ENCODE measurements around the gene CIBAR2. TPM values are rescaled to one million over a fixed set of nuclear protein-coding genes. Genes with fewer than 3 reads are reported as not detected.

CIBAR2 gene
- total RNA-seq, 4 donors from 2014 or later, result 0.79 TPM; not detected in 3

- H3K27ac ChIP-seq, result peak overlapping the region in 3 of 4 donors; percentile 86 to 91 (median 89)
- H3K4me1 ChIP-seq, result peaks cover 19 to 61% (median 41%) of the 10 kb centered on the region in 4 donors
- intact Hi-C loops (cut with DNase I; ENCODE audit: low total_unique reads), result no loop called here
- H3K9me3 ChIP-seq, result no peaks in the 10 kb centered on the region
- no peak overlapping the region for H3K4me3 ChIP-seq
- in situ Hi-C loops (cut with MboI; ENCODE audit: low pct_ligation_motif_present in 1 of 4, low pct_unique_long_range_greater_than_20kb in 1 of 4, low sequenced_read_pairs in 3 of 4), result no loop called here
- 85 to 88% methylated on average over 3 to 15 of the region's 15 CpGs for WGBS, 2 donors (ENCODE audit: low coverage in 1 of 2)
- peak; percentile 49 for DNase-seq
- no peaks in the 10 kb centered on the region for H3K27me3 ChIP-seq
- TF ChIP-seq CTCF (IDR thresholded peaks at IDR 0.05) (no peak), EP300 (IDR thresholded peaks at IDR 0.05; ENCODE audit: low read depth) (no peak), POLR2AphosphoS5 (IDR thresholded peaks at IDR 0.05) (no peak), POLR2A (IDR thresholded peaks at IDR 0.05) (no peak)
- H3K36me3 ChIP-seq, result no peaks in the 10 kb centered on the region
Measured at GRCh38 chr16:85049706-85050305, 62.5 kb downstream of the CIBAR2 start.

DNA sequence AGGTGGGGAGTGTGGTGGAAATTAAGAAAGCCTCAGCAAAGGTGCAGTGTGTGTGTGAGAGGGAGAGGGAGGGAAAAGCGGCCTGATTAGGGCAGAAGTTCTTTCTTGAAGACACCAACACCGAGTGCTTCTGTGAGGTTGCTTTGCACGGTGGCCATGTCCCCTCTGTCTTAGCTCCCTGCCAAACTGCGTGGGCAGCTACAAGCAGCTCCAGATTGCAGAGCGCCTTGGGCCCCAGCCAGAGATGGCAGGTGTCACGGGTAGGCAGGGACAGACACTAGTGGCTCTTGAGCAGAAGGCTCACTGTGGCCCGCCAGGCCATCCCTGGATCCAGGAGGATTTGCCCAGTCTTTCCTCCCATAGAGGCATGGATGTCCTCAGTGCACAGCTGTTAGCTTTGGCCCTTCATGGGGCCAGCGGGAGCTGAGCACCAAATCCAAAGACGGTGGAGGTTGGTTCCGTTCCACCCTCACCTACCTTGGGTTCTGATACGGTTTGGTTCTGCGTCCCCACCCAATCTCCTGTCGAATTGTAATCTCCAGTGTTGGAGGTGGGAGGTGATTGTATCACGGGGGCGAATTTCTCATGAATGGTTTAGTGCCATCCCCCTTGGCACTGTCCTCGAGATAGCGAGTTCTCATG is 63.2 kb downstream of the CIBAR2 start:
- Histone ChIP-seq H3K4me3 (no peak overlapping the region), H3K4me1 (peaks cover 15 to 56% (median 37%) of the 10 kb centered on the region in 4 donors), H3K36me3 (no peaks in the 10 kb centered on the region), H3K27me3 (no peaks in the 10 kb centered on the region), H3K9me3 (no peaks in the 10 kb centered on the region), H3K27ac (peak overlapping the region; percentile 86 to 91 (median 90))
- TF ChIP-seq EP300 (IDR thresholded peaks at IDR 0.05; ENCODE audit: low read depth) (no peak), POLR2A (IDR thresholded peaks at IDR 0.05) (no peak), CTCF (IDR thresholded peaks at IDR 0.05) (no peak), POLR2AphosphoS5 (IDR thresholded peaks at IDR 0.05) (no peak)
- no peak for DNase-seq
- intact Hi-C loops (cut with DNase I; ENCODE audit: low total_unique reads), result no loop called here
- WGBS, 2 donors (ENCODE audit: low coverage in 1 of 2), result 89 to 95% methylated on average over 4 to 17 of the region's 17 CpGs
- in situ Hi-C loops (cut with MboI; ENCODE audit: low pct_ligation_motif_present in 1 of 4, low pct_unique_long_range_greater_than_20kb in 1 of 4, low sequenced_read_pairs in 3 of 4), result no loop called here

Other genes starting within 250 kb of the CIBAR2 start
- 100 to 1,000 TPM; 100 to 940 (median 120) TPM for gene ZDHHC7, start 100.9 kb downstream of the CIBAR2 start, total RNA-seq
- gene KIAA0513, start 84.7 kb downstream of the CIBAR2 start, total RNA-seq, result 10 to 100 TPM; 18.5 to 41.3 (median 34.5) TPM